ENCODE data around the gene NTSR1. TPM values are rescaled to one million over a fixed set of nuclear protein-coding genes. Genes with fewer than 3 reads are reported as not detected.

NTSR1 gene
- polyA plus RNA-seq, 3 donors: 0.35 to 2.5 (median 0.40) TPM

DNA sequence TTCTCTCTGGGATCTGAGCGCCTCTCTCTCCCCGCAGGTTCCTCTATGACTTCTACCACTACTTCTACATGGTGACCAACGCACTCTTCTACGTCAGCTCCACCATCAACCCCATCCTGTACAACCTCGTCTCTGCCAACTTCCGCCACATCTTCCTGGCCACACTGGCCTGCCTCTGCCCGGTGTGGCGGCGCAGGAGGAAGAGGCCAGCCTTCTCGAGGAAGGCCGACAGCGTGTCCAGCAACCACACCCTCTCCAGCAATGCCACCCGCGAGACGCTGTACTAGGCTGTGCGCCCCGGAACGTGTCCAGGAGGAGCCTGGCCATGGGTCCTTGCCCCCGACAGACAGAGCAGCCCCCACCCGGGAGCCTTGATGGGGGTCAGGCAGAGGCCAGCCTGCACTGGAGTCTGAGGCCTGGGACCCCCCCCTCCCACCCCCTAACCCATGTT is 51.4 kb downstream of the NTSR1 start:
- peak; percentile 44 to 67 (median 60) for DNase-seq
- H2AFZ ChIP-seq (ENCODE audit: insufficient read depth, low read depth, low read length, poor library complexity, severe bottlenecking): no peak overlapping the region
- Mint-ChIP-seq H3K9me3 (peaks cover 0 to 4% (median 0%) of the 10 kb centered on the region in 7 donors), H3K36me3 (peaks cover 2 to 15% of the 10 kb centered on the region in 2 donors), H3K27me3 (ENCODE audit: low read depth in 3 of 3) (peaks cover 6 to 11% (median 7%) of the 10 kb centered on the region in 3 donors), H3K27ac (peak overlapping the region in 5 of 7 donors; percentile 50 to 74 (median 65)), H3K4me1 (peaks cover 6% of the 10 kb centered on the region), H3K4me3 (no peak overlapping the region)
- no peaks in the 10 kb centered on the region for H3K79me2 ChIP-seq (ENCODE audit: insufficient read depth, low read length)
- peaks cover 5 to 12% of the 10 kb centered on the region in 2 donors for H3K4me1 ChIP-seq (ENCODE audit: control insufficient read depth in 1 of 2, insufficient read depth in 2 of 2, low read length in 2 of 2)
- no peaks in the 10 kb centered on the region for H3K9me3 ChIP-seq (replicated peaks in 1 of 2; ENCODE audit: control insufficient read depth in 1 of 2, insufficient read depth in 1 of 2, low read length in 2 of 2)
- intact Hi-C loops (cut with micrococcal nuclease): no loop called here
- H4K20me1 ChIP-seq (ENCODE audit: insufficient read depth, low read length): no peaks in the 10 kb centered on the region
- H3K27ac ChIP-seq (ENCODE audit: low read depth in 1 of 2, low read length in 2 of 2): no peak overlapping the region
- no peak overlapping the region for H3K4me2 ChIP-seq (replicated peaks; ENCODE audit: extremely low read depth, low read length, poor library complexity, severe bottlenecking)
- no peaks in the 10 kb centered on the region for H3K36me3 ChIP-seq (replicated peaks in 1 of 2; ENCODE audit: control insufficient read depth in 1 of 2, insufficient read depth in 2 of 2, low read length in 2 of 2)
- TF ChIP-seq, protein P1, sequence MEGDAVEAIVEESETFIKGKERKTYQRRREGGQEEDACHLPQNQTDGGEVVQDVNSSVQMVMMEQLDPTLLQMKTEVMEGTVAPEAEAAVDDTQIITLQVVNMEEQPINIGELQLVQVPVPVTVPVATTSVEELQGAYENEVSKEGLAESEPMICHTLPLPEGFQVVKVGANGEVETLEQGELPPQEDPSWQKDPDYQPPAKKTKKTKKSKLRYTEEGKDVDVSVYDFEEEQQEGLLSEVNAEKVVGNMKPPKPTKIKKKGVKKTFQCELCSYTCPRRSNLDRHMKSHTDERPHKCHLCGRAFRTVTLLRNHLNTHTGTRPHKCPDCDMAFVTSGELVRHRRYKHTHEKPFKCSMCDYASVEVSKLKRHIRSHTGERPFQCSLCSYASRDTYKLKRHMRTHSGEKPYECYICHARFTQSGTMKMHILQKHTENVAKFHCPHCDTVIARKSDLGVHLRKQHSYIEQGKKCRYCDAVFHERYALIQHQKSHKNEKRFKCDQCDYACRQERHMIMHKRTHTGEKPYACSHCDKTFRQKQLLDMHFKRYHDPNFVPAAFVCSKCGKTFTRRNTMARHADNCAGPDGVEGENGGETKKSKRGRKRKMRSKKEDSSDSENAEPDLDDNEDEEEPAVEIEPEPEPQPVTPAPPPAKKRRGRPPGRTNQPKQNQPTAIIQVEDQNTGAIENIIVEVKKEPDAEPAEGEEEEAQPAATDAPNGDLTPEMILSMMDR (IDR thresholded peaks at IDR 0.05): no peak
- H3K9ac ChIP-seq (ENCODE audit: insufficient read depth, low read length, poor library complexity, severe bottlenecking): no peak overlapping the region
- whole genome bisulfite sequencing (ENCODE audit: insufficient coverage): 59% methylated on average over 14 of the region's 20 CpGs
- no peaks in the 10 kb centered on the region for H3K27me3 ChIP-seq (ENCODE audit: control insufficient read depth in 2 of 2, insufficient read depth in 2 of 2, low read length in 2 of 2)
- no peak overlapping the region for H3K4me3 ChIP-seq (replicated peaks in 1 of 3; ENCODE audit: low read depth in 2 of 3, low read length in 3 of 3)

DNA sequence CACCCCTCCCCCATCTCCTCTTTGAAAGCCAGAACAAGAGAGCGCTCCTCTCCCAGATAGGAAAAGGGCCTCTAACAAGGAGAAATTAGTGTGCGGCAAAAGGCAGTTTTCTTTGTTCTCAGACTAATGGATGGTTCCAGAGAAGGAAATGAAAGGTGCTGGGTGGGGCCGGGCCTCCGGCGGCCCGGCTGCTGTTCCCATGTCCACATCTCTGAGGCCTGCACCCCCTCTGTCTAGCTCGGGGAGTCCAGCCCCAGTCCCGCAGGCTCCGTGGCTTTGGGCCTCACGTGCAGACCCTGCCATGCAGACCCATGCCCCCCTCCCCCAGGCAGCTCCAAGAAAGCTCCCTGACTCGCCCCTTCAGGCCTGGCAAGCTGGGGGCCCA is 51.8 kb downstream of the NTSR1 start:
- H3K4me2 ChIP-seq (replicated peaks; ENCODE audit: extremely low read depth, low read length, poor library complexity, severe bottlenecking): no peak overlapping the region
- no peak for DNase-seq

More for the DNA sequence above, 51.8 kb downstream of the NTSR1 start:
- Histone ChIP-seq H3K9ac (ENCODE audit: insufficient read depth, low read length, poor library complexity, severe bottlenecking) (no peak overlapping the region), H3K4me3 (replicated peaks in 1 of 3; ENCODE audit: low read depth in 2 of 3, low read length in 3 of 3) (no peak overlapping the region), H4K20me1 (ENCODE audit: insufficient read depth, low read length) (no peaks in the 10 kb centered on the region), H3K27me3 (ENCODE audit: control insufficient read depth in 2 of 2, insufficient read depth in 2 of 2, low read length in 2 of 2) (no peaks in the 10 kb centered on the region), H3K4me1 (ENCODE audit: control insufficient read depth in 1 of 2, insufficient read depth in 2 of 2, low read length in 2 of 2) (peaks cover 5 to 12% of the 10 kb centered on the region in 2 donors), H3K27ac (ENCODE audit: low read depth in 1 of 2, low read length in 2 of 2) (no peak overlapping the region), H3K36me3 (replicated peaks in 1 of 2; ENCODE audit: control insufficient read depth in 1 of 2, insufficient read depth in 2 of 2, low read length in 2 of 2) (no peaks in the 10 kb centered on the region), H2AFZ (ENCODE audit: insufficient read depth, low read depth, low read length, poor library complexity, severe bottlenecking) (no peak overlapping the region), H3K79me2 (ENCODE audit: insufficient read depth, low read length) (no peaks in the 10 kb centered on the region), H3K9me3 (replicated peaks in 1 of 2; ENCODE audit: control insufficient read depth in 1 of 2, insufficient read depth in 1 of 2, low read length in 2 of 2) (no peaks in the 10 kb centered on the region)
- H3K4me1 Mint-ChIP-seq: peaks cover 6% of the 10 kb centered on the region
- WGBS (ENCODE audit: insufficient coverage): 89% methylated on average over 3 of the region's 11 CpGs
- peaks cover 6 to 12% (median 8%) of the 10 kb centered on the region in 3 donors for H3K27me3 Mint-ChIP-seq (ENCODE audit: low read depth in 3 of 3)
- H3K9me3 Mint-ChIP-seq: peaks cover 0 to 4% (median 0%) of the 10 kb centered on the region in 7 donors
- peak overlapping the region in 2 of 7 donors; percentile 45 to 63 for H3K27ac Mint-ChIP-seq
- no peak overlapping the region for H3K4me3 Mint-ChIP-seq
- TF ChIP-seq, protein P1 (IDR thresholded peaks at IDR 0.05): no peak
- intact Hi-C loops (cut with micrococcal nuclease): no loop called here
- H3K36me3 Mint-ChIP-seq: peaks cover 2 to 15% of the 10 kb centered on the region in 2 donors
